CD14-positive monocyte (primary cell): Measurements from ENCODE around the gene SUMO3. TPM values are rescaled to one million over a fixed set of nuclear protein-coding genes. Genes with fewer than 3 reads are reported as not detected.

ENCODE experiments used
- DNase-seq, 3 donors: peaks; one replicate each; pipeline ENCODE4 v3.0.0-alpha.2; 2011 to 2022
- H2AFZ ChIP-seq: 2 replicates; pipeline ENCODE4 v1.6.0; 2012; ENCODE audit warnings: mild to moderate bottlenecking, low read depth, low read length, inconsistent platforms; ENCODE audit not compliant: insufficient read depth, poor library complexity, severe bottlenecking
- H3K27ac ChIP-seq, 2 donors: 1 replicate in 1 of 2; 2 replicates in 1 of 2; pipeline ENCODE4 v1.5.1; 2012 to 2013; ENCODE audit warnings: low read length in 2 of 2, control low read depth in 1 of 2, inconsistent platforms in 1 of 2, low read depth in 1 of 2, mild to moderate bottlenecking in 1 of 2
- H3K27me3 ChIP-seq, 2 donors: one replicate each; pipeline versions ENCODE4 v1.6.0 to v1.6.1; 2011 to 2013; ENCODE audit warnings: low read length in 2 of 2; ENCODE audit not compliant: control insufficient read depth in 2 of 2, insufficient read depth in 2 of 2
- H3K36me3 ChIP-seq, 2 donors: replicated peaks in 1 of 2; 1 replicate in 1 of 2; 2 replicates in 1 of 2; pipeline versions ENCODE4 v1.5.1 to v1.6.1; 2012 to 2013; ENCODE audit warnings: low read length in 2 of 2, control low read depth in 1 of 2, inconsistent platforms in 1 of 2, mild to moderate bottlenecking in 1 of 2; ENCODE audit not compliant: insufficient read depth in 2 of 2, control insufficient read depth in 1 of 2
- H3K4me1 ChIP-seq, 2 donors: 1 replicate in 1 of 2; 2 replicates in 1 of 2; pipeline versions ENCODE4 v1.5.1 to v1.6.1; 2012 to 2013; ENCODE audit warnings: low read length in 2 of 2, control low read depth in 1 of 2, inconsistent platforms in 1 of 2, mild to moderate bottlenecking in 1 of 2, moderate library complexity in 1 of 2; ENCODE audit not compliant: insufficient read depth in 2 of 2, control insufficient read depth in 1 of 2
- H3K4me2 ChIP-seq: replicated peaks from 2 replicates; pipeline ENCODE3; 2012; ENCODE audit warnings: low read length, moderate library complexity, mild to moderate bottlenecking; ENCODE audit not compliant: poor library complexity, severe bottlenecking; ENCODE audit errors: extremely low read depth
- H3K4me3 ChIP-seq, 3 experiments: fragments of 200-600 bp in 1 of 3; sonication (generic) in 1 of 3; replicated peaks in 1 of 3; 1 replicate in 2 of 3; 2 replicates in 1 of 3; pipeline ENCODE4 v1.5.1; 2011 to 2013; ENCODE audit warnings: low read length in 3 of 3, mild to moderate bottlenecking in 3 of 3, control low read depth in 2 of 3, low read depth in 2 of 3, inconsistent platforms in 1 of 3, moderate library complexity in 1 of 3
- H3K79me2 ChIP-seq: 2 replicates; pipeline ENCODE4 v1.6.0; 2012; ENCODE audit warnings: mild to moderate bottlenecking, control low read depth, inconsistent platforms, low read length, moderate library complexity; ENCODE audit not compliant: insufficient read depth
- H3K9ac ChIP-seq: 2 replicates; pipeline ENCODE4 v1.6.0; 2017; ENCODE audit warnings: low read length, mild to moderate bottlenecking; ENCODE audit not compliant: insufficient read depth, poor library complexity, severe bottlenecking
- H3K9me3 ChIP-seq, 2 donors: replicated peaks in 1 of 2; 1 replicate in 1 of 2; 2 replicates in 1 of 2; pipeline versions ENCODE4 v1.5.1 to v1.6.1; 2012 to 2013; ENCODE audit warnings: low read length in 2 of 2, control low read depth in 1 of 2; ENCODE audit not compliant: control insufficient read depth in 1 of 2, insufficient read depth in 1 of 2
- H4K20me1 ChIP-seq: 2 replicates; pipeline ENCODE4 v1.6.0; 2012; ENCODE audit warnings: mild to moderate bottlenecking, low read length, control low read depth, moderate library complexity; ENCODE audit not compliant: insufficient read depth
- H3K27ac Mint-ChIP-seq, 7 donors: one replicate each; pipeline ENCODE4 v1.8.0; 2020; ENCODE audit warnings: mild to moderate bottlenecking in 7 of 7, mixed read lengths in 7 of 7, moderate library complexity in 6 of 7, inconsistent platforms in 2 of 7
- H3K27me3 Mint-ChIP-seq, 3 donors: one replicate each; pipeline ENCODE4 v1.8.0; 2021 to 2022; ENCODE audit warnings: low read depth in 3 of 3, mild to moderate bottlenecking in 3 of 3, mixed read lengths in 3 of 3, moderate library complexity in 3 of 3, inconsistent platforms in 1 of 3
- H3K36me3 Mint-ChIP-seq, 2 donors: one replicate each; pipeline ENCODE4 v1.8.0; 2020; ENCODE audit warnings: mixed read lengths in 2 of 2, inconsistent platforms in 1 of 2, mild to moderate bottlenecking in 1 of 2
- H3K4me1 Mint-ChIP-seq: one replicate; pipeline ENCODE4 v1.8.0; 2020; ENCODE audit warnings: mild to moderate bottlenecking, mixed read lengths
- H3K4me3 Mint-ChIP-seq, 2 donors: one replicate each; pipeline ENCODE4 v1.8.0; 2020; ENCODE audit warnings: mild to moderate bottlenecking in 2 of 2, mixed read lengths in 2 of 2, moderate library complexity in 1 of 2
- H3K9me3 Mint-ChIP-seq, 7 donors: one replicate each; pipeline ENCODE4 v1.8.0; 2020 to 2022; ENCODE audit warnings: mixed read lengths in 7 of 7, mild to moderate bottlenecking in 6 of 7, moderate library complexity in 6 of 7, inconsistent platforms in 2 of 7
- WGBS: methylation state at CpG from one replicate; pipeline ENCODE4 v1.1.5; 2013; ENCODE audit warnings: missing lambda C conversion rate; ENCODE audit not compliant: insufficient coverage; 5-methylcytosine and 5-hydroxymethylcytosine counted together
- intact Hi-C, 2 donors: fragments of 100-400 bp; cut with micrococcal nuclease; formaldehyde crosslinking; loops; one replicate each; pipeline versions ENCODE4 v1.15.0 to v1.15.1; 2023
- polyA plus RNA-seq, 3 donors: library from polyadenylated mRNA; depleted of rRNA in 1 of 3; unstranded in 2 of 3; stranded (reverse) in 1 of 3; fragments of 300-500 nt in 2 of 3; fragments of >200 nt in 1 of 3; fragmentation: Illumina TruSeq in 2 of 3; gene quantifications; 1 replicate in 2 of 3; 2 replicates in 1 of 3; pipeline ENCODE4 v1.2.3, GENCODE V29; 2012 to 2021
- TF ChIP-seq, protein P1 (sequence below): fragments of 200-600 bp; IDR thresholded peaks from one replicate; pipeline ENCODE4 v1.8.0; 2022; ENCODE audit warnings: antibody characterized with exemption, mild to moderate bottlenecking

Gene SUMO3
- polyA plus RNA-seq, 3 donors = 70.9 to 112 (median 109) TPM

DNA sequence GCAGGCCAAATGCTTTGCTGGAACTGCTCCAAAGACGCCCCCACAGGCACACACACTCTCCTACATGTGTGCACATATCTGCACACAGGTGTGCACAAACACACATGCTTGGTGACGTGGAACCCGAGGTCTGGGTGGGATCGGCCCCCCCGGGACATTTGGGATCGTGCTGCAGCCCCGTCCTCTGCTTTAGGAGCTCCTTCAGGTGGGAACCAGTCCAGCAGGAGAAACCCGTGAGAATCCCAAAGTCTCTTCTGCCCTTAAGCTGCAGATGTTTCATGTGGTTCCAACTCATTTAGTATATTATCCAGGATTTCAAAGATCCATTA lies 54.8 kb downstream of the SUMO3 start:
- no peaks in the 10 kb centered on the region for H3K27me3 ChIP-seq
- H3K4me1 ChIP-seq = no peaks in the 10 kb centered on the region
- H3K36me3 ChIP-seq = no peaks in the 10 kb centered on the region
- no peak overlapping the region for H3K4me3 ChIP-seq
- no peaks in the 10 kb centered on the region for H3K79me2 ChIP-seq
- no peaks in the 10 kb centered on the region for H3K36me3 Mint-ChIP-seq
- TF ChIP-seq, protein P1, sequence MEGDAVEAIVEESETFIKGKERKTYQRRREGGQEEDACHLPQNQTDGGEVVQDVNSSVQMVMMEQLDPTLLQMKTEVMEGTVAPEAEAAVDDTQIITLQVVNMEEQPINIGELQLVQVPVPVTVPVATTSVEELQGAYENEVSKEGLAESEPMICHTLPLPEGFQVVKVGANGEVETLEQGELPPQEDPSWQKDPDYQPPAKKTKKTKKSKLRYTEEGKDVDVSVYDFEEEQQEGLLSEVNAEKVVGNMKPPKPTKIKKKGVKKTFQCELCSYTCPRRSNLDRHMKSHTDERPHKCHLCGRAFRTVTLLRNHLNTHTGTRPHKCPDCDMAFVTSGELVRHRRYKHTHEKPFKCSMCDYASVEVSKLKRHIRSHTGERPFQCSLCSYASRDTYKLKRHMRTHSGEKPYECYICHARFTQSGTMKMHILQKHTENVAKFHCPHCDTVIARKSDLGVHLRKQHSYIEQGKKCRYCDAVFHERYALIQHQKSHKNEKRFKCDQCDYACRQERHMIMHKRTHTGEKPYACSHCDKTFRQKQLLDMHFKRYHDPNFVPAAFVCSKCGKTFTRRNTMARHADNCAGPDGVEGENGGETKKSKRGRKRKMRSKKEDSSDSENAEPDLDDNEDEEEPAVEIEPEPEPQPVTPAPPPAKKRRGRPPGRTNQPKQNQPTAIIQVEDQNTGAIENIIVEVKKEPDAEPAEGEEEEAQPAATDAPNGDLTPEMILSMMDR = no peak
- H4K20me1 ChIP-seq = no peaks in the 10 kb centered on the region
- no peaks in the 10 kb centered on the region for H3K9me3 ChIP-seq
- H3K9me3 Mint-ChIP-seq = peaks cover 0 to under 1% (median 0%) of the 10 kb centered on the region in 7 donors
- no peak overlapping the region for H3K27ac ChIP-seq
- H2AFZ ChIP-seq = no peak overlapping the region
- peaks cover 0 to 4% (median 4%) of the 10 kb centered on the region in 3 donors for H3K27me3 Mint-ChIP-seq
- 88% methylated on average over 7 of the region's 8 CpGs for WGBS
- peaks cover 3% of the 10 kb centered on the region for H3K4me1 Mint-ChIP-seq
- H3K9ac ChIP-seq = no peak overlapping the region
- DNase-seq = no peak
- H3K4me3 Mint-ChIP-seq = no peak overlapping the region
- no peak overlapping the region for H3K27ac Mint-ChIP-seq
- intact Hi-C loops = no loop called here
- H3K4me2 ChIP-seq = no peak overlapping the region

DNA sequence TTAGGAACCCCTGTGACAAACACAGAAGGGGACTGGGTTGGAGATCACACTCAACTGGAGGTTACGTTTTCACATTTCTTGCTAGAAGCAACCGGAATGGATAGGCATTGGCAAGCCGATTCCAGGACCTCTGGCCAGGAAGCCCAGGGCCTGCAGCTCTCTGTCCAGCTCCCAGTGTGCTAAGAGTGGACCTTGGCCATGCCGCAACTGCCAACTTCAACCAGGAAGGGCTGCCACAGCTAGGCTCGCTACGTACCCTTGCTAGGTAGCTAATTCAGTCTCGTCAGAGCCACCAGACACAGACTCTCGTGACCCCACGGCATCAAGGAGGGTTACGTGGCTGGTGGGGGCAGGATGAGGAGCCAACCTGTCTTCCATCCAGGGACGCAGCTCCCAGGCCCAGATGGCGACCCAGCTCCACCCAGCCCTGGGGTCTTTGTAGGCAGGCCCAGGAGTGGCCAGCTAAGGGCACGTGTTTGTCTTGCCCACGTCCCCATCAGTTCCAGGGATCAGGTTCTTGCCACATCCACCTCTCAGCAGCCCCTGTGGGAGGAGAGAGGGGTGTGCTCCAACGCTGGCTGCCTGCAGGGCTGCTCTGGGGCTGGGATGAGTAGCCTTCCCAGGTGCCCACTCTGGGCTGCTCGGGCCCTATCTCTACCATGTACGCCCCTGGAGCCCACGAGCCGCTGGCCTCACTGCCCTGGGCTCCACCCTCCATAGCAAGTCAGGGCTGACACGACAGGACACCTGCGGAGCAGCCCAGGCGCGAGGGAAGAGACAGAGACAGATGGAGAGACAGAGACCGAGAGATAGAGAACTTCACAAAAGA lies 55.4 kb downstream of the SUMO3 start:
- H3K79me2 ChIP-seq = no peaks in the 10 kb centered on the region
- no peaks in the 10 kb centered on the region for H3K9me3 ChIP-seq
- H3K4me3 ChIP-seq = no peak overlapping the region
- peaks cover 3% of the 10 kb centered on the region for H3K4me1 Mint-ChIP-seq
- peaks cover 0 to 3% (median 0%) of the 10 kb centered on the region in 7 donors for H3K9me3 Mint-ChIP-seq
- H3K9ac ChIP-seq = no peak overlapping the region
- 98% methylated on average over 22 of the region's 24 CpGs for WGBS
- no peaks in the 10 kb centered on the region for H3K4me1 ChIP-seq
- H3K27me3 ChIP-seq = no peaks in the 10 kb centered on the region
- no peaks in the 10 kb centered on the region for H4K20me1 ChIP-seq
- H3K27me3 Mint-ChIP-seq = peaks cover 0 to 4% (median 4%) of the 10 kb centered on the region in 3 donors
- H3K27ac ChIP-seq = no peak overlapping the region
- TF ChIP-seq, protein P1 = no peak
- no peak overlapping the region for H2AFZ ChIP-seq
- no peaks in the 10 kb centered on the region for H3K36me3 Mint-ChIP-seq
- no peaks in the 10 kb centered on the region for H3K36me3 ChIP-seq
- intact Hi-C loops = no loop called here
- DNase-seq = no peak
- no peak overlapping the region for H3K4me2 ChIP-seq
- H3K27ac Mint-ChIP-seq = no peak overlapping the region
- H3K4me3 Mint-ChIP-seq = no peak overlapping the region
